ENCODE results near the gene KCNAB1.

DNA sequence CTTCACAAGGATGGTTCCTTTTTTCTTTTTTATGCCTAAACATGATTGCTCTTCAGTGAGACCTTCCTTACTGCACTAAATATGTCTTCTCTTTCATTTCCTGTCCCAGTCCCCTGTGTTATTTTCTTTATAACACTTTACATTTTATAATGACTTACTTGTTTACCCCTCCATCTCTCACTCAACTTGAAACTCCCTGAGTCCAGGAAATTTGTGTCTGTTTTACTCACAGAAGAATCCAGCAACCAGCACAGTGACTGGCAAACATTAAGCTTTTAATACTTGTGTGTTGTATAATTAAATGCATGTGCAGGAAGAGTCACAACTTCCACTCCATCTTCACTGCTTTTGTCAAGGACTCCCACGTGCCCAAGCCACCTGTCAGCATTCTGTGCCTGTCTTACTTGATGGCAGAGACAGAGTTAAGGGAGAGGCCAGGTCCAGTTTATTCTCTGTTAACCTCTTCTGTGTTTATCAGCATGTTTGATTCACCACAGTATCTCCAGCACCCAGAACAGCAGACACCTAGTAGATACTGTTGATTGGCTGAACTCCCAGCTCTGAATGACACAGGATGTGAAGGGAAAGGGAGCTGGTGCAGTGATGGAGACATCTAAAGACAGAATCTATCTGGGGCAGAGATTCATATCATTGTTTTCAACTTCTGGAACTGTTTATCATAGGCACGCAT lies 391.8 kb downstream of the KCNAB1 start:
- TF ChIP-seq, protein P1, sequence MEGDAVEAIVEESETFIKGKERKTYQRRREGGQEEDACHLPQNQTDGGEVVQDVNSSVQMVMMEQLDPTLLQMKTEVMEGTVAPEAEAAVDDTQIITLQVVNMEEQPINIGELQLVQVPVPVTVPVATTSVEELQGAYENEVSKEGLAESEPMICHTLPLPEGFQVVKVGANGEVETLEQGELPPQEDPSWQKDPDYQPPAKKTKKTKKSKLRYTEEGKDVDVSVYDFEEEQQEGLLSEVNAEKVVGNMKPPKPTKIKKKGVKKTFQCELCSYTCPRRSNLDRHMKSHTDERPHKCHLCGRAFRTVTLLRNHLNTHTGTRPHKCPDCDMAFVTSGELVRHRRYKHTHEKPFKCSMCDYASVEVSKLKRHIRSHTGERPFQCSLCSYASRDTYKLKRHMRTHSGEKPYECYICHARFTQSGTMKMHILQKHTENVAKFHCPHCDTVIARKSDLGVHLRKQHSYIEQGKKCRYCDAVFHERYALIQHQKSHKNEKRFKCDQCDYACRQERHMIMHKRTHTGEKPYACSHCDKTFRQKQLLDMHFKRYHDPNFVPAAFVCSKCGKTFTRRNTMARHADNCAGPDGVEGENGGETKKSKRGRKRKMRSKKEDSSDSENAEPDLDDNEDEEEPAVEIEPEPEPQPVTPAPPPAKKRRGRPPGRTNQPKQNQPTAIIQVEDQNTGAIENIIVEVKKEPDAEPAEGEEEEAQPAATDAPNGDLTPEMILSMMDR (IDR thresholded peaks at IDR 0.05), result no peak
- no peak for TF ChIP-seq POLR2A (IDR thresholded peaks at IDR 0.05)

Measured in breast epithelium (tissue), 3 donors.